ENCODE data around the gene MYBBP1A. TPM values are rescaled to one million over a fixed set of nuclear protein-coding genes. Genes with fewer than 3 reads are reported as not detected.
"Not testable (repeated sequence)": the region's sequence is repeated elsewhere in the genome, so short reads cannot be mapped to it uniquely, and the experiment has no call there.

MYBBP1A gene
- total RNA-seq, 1 experiment from 2014 or later: 123 TPM

DNA sequence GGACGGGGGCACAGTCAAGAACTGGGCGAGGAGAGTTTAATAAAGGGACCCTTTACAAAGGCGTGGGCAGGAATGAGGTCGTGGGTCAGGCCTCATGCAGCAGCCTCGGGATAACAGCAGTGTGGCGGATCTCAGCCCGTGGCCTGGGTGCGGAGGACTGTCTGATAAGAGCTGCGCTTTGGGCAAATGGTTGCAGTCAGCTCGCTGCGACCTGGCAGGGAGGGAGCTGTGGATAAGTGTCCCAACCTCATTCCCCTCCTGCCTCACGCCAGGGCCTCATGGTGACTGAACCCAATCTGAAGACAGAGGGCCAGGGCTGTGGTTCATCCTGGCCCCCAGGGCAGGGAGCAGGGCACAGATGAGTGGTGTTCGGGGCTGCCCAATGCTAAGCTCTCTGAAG lies 42.8 kb upstream of the MYBBP1A start:
- POLR2A ChIA-PET: no interaction called here
- DNase-seq (ENCODE audit: unreplicated experiment): no peak
- CTCF ChIA-PET: interaction anchor here (3.1 kb wide), 1 partner anchor 31 kb away, joined by 13 read pairs; no protein-coding TSS in a partner anchor
- no peak overlapping the region for H3K27ac Mint-ChIP-seq (ENCODE audit: low read depth, unreplicated experiment)
- peaks cover 18% of the 10 kb centered on the region for H3K27me3 Mint-ChIP-seq (ENCODE audit: insufficient read depth, unreplicated experiment)
- H3K9me3 Mint-ChIP-seq (ENCODE audit: unreplicated experiment): no peaks in the 10 kb centered on the region
- TF ChIP-seq, protein P1, sequence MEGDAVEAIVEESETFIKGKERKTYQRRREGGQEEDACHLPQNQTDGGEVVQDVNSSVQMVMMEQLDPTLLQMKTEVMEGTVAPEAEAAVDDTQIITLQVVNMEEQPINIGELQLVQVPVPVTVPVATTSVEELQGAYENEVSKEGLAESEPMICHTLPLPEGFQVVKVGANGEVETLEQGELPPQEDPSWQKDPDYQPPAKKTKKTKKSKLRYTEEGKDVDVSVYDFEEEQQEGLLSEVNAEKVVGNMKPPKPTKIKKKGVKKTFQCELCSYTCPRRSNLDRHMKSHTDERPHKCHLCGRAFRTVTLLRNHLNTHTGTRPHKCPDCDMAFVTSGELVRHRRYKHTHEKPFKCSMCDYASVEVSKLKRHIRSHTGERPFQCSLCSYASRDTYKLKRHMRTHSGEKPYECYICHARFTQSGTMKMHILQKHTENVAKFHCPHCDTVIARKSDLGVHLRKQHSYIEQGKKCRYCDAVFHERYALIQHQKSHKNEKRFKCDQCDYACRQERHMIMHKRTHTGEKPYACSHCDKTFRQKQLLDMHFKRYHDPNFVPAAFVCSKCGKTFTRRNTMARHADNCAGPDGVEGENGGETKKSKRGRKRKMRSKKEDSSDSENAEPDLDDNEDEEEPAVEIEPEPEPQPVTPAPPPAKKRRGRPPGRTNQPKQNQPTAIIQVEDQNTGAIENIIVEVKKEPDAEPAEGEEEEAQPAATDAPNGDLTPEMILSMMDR (IDR thresholded peaks at IDR 0.05; ENCODE audit: unreplicated experiment): no peak
- intact Hi-C loops (cut with micrococcal nuclease): no loop called here
- H3K4me3 Mint-ChIP-seq (ENCODE audit: unreplicated experiment): no peak overlapping the region
- no peaks in the 10 kb centered on the region for H3K4me1 Mint-ChIP-seq (ENCODE audit: insufficient read depth, unreplicated experiment)
- no TSS peak for BruUV-seq (replicated peaks)
- no peaks in the 10 kb centered on the region for H3K36me3 Mint-ChIP-seq (ENCODE audit: insufficient read depth, unreplicated experiment)

DNA sequence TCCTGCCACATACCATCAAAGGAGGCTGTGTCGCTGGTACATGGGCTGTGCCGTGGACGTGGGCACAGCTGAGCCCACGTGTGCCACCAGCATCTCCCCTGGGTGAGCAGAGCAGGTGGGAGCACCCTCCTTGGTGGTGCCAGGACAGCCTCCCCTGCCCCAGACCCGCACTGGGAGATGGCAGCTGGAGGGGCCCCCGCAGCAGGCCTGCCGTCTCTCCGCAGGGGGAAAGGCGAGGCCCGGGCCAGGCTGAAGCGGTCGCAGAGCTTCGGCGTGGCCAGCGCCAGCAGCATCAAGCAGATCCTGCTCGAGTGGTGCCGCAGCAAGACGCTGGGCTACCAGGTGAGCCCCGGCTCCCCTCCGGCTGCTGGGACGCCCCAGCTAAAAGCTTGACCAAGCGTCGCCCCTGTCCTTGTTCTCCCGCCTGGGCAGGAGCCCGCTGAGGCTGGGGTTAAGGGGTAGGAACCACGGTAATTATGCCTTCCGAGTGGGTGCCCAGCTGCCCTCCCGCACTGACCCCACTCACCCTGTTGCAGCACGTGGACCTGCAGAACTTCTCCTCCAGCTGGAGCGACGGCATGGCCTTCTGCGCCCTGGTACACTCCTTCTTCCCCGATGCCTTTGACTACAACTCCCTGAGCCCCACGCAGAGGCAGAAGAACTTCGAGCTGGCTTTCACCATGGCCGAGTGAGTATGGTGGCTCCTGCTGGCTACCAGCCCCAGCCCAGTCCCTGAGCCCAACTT lies 41.6 kb upstream of the MYBBP1A start:
- Mint-ChIP-seq H3K27me3 (ENCODE audit: insufficient read depth, unreplicated experiment) (peaks cover 12% of the 10 kb centered on the region), H3K27ac (ENCODE audit: low read depth, unreplicated experiment) (no peak overlapping the region), H3K4me1 (ENCODE audit: insufficient read depth, unreplicated experiment) (no peaks in the 10 kb centered on the region), H3K4me3 (ENCODE audit: unreplicated experiment) (no peak overlapping the region), H3K36me3 (ENCODE audit: insufficient read depth, unreplicated experiment) (no peaks in the 10 kb centered on the region), H3K9me3 (ENCODE audit: unreplicated experiment) (no peaks in the 10 kb centered on the region)
- DNase-seq (ENCODE audit: unreplicated experiment): no peak
- intact Hi-C loops (cut with micrococcal nuclease): no loop called here
- TF ChIP-seq, protein P1 (IDR thresholded peaks at IDR 0.05; ENCODE audit: unreplicated experiment): no peak
- ChIA-PET CTCF (interaction anchor here (0.6 kb wide), 2 partner anchors 29 to 181 kb away, joined by 3 read pairs; no protein-coding TSS in a partner anchor), POLR2A (no interaction called here)
- no TSS peak for BruUV-seq (replicated peaks)

DNA sequence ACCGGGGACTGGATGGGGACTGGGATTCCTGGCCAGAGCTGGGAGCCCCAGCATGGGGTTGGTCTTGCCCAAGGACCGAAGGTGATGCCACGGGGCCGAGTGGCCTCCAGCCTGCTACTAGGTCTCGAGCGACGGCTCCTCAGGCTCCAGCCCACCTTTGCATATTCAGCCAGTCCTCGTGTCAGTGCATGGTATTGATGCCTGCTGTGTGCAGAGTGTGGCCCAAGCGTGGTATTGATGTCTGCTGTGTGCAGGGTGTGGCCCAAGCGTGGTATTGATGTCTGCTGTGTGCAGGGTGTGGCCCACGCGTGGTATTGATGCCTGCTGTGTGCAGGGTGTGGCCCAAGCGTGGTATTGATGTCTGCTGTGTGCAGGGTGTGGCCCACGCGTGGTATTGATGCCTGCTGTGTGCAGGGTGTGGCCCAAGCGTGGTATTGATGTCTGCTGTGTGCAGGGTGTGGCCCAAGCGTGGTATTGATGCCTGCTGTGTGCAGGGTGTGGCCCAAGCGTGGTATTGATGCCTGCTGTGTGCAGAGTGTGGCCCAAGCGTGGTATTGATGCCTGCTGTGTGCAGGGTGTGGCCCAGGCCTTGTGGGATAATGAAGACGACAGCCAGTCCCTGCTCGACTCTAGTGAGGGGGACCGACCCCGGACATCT lies 40.6 kb upstream of the MYBBP1A start:
- POLR2A ChIA-PET; DNase-seq (ENCODE audit: unreplicated experiment); BruUV-seq (replicated peaks); CTCF ChIA-PET; H3K27ac Mint-ChIP-seq (ENCODE audit: low read depth, unreplicated experiment); H3K36me3 Mint-ChIP-seq (ENCODE audit: insufficient read depth, unreplicated experiment); H3K4me3 Mint-ChIP-seq (ENCODE audit: unreplicated experiment); H3K9me3 Mint-ChIP-seq (ENCODE audit: unreplicated experiment); intact Hi-C loops (cut with micrococcal nuclease); H3K4me1 Mint-ChIP-seq (ENCODE audit: insufficient read depth, unreplicated experiment): not testable (repeated sequence)
- H3K27me3 Mint-ChIP-seq (ENCODE audit: insufficient read depth, unreplicated experiment): peaks cover 19% of the 10 kb centered on the region

DNA sequence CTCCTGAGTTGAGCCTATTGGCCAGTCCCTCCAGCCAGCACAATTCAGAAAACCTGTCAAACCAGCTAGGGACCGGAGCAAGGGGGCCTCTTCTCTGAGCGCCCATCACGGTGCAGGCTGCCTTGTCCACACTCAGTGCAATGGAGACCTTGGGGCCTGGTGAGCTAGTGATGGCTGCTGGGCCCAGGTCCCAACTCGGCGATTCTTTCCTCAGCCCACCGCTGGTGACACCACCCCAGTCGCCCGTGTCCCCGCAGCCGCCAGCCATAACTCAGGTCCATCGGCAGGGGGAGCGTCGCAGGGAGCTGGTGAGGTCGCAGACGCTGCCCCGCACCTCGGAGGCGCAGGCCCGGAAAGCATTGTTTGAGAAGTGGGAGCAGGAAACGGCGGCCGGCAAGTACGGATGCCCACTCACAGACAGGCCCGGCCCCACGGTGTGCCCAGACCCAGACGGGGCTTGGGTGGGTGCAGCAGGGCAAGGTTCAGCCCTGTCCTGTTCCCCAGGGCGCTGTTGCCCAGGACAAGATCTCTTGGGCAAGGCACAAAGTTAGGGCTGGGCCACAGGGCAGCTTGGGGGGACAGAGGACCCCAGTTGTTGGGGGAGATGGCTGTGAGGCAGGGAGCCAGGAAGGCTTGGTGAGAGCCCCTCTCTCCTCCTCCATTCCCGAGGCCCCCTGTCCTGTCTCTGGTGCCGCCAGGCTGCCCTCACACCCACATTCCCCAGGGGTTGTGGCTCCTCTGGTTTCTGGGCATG lies 39.9 kb upstream of the MYBBP1A start:
- Mint-ChIP-seq H3K9me3 (ENCODE audit: unreplicated experiment) (no peaks in the 10 kb centered on the region), H3K27ac (ENCODE audit: low read depth, unreplicated experiment) (no peak overlapping the region), H3K4me1 (ENCODE audit: insufficient read depth, unreplicated experiment) (no peaks in the 10 kb centered on the region), H3K4me3 (ENCODE audit: unreplicated experiment) (no peak overlapping the region), H3K27me3 (ENCODE audit: insufficient read depth, unreplicated experiment) (peaks cover 20% of the 10 kb centered on the region), H3K36me3 (ENCODE audit: insufficient read depth, unreplicated experiment) (no peaks in the 10 kb centered on the region)
- intact Hi-C loops (cut with micrococcal nuclease): no loop called here
- ChIA-PET CTCF (no interaction called here), POLR2A (no interaction called here)
- no peak for DNase-seq (ENCODE audit: unreplicated experiment)
- TF ChIP-seq, protein P1 (IDR thresholded peaks at IDR 0.05; ENCODE audit: unreplicated experiment): no peak
- no TSS peak for BruUV-seq (replicated peaks)

All from MCF 10A (cell line).